SK-N-SH treated with all-trans-retinoic acid at 6 μM for 48 hours (cell line): ENCODE results near the gene DEDD2.

ENCODE experiments used
- ATAC-seq: fragments of 200-7000 bp; cut with Tn5 transposase; 3 replicates; pipeline ENCODE4 v1.9.1; 2020; ENCODE audit warnings: mild to moderate bottlenecking, moderate library complexity
- ARNTL ChIP-seq: fragments of 450-650 bp; formaldehyde crosslinking; IDR thresholded peaks from 2 replicates; pipeline ENCODE4 v1.5.0; 2020; ENCODE audit warnings: low read depth, mild to moderate bottlenecking, moderate library complexity, borderline replicate concordance
- BACH2 ChIP-seq: fragments of 250-450 bp; sonication (Bioruptor Pico); IDR thresholded peaks from 2 replicates; pipeline ENCODE4 v1.9.0; 2021; ENCODE audit warnings: mild to moderate bottlenecking, borderline replicate concordance
- ESRRG ChIP-seq: fragments of 250-450 bp; sonication (Bioruptor Pico); IDR thresholded peaks from 2 replicates; pipeline ENCODE4 v1.6.1; 2021; ENCODE audit warnings: mild to moderate bottlenecking
- ISL1 ChIP-seq: fragments of 250-450 bp; sonication (Bioruptor Pico); IDR thresholded peaks from 2 replicates; pipeline ENCODE4 v2.1.2; 2022; ENCODE audit warnings: mild to moderate bottlenecking, moderate library complexity
- OSR1 ChIP-seq: fragments of 250-450 bp; sonication (Bioruptor Pico); IDR thresholded peaks from 2 replicates; pipeline ENCODE4 v1.8.0; 2022; ENCODE audit warnings: moderate library complexity, mild to moderate bottlenecking, inconsistent platforms
- PPARA ChIP-seq: fragments of 250-450 bp; sonication (Bioruptor Pico); IDR thresholded peaks from 2 replicates; pipeline ENCODE4 v1.5.0; 2020; ENCODE audit warnings: mild to moderate bottlenecking, borderline replicate concordance
- SNAI2 ChIP-seq: fragments of 250-450 bp; sonication (Bioruptor Pico); IDR thresholded peaks from 2 replicates; pipeline ENCODE4 v1.5.0; 2020; ENCODE audit warnings: mild to moderate bottlenecking, moderate library complexity
- TCF4 ChIP-seq: fragments of 250-450 bp; sonication (Bioruptor Pico); IDR thresholded peaks from 2 replicates; pipeline ENCODE4 v1.8.0; 2021; ENCODE audit warnings: mild to moderate bottlenecking, moderate library complexity, borderline replicate concordance
- TOX ChIP-seq: fragments of 250-450 bp; sonication (Bioruptor Pico); IDR thresholded peaks from 2 replicates; pipeline ENCODE4 v1.8.0; 2021; ENCODE audit warnings: mild to moderate bottlenecking, moderate library complexity, borderline replicate concordance
- ZC3H10 ChIP-seq: fragments of 250-450 bp; sonication (Bioruptor Pico); IDR thresholded peaks from 2 replicates; pipeline ENCODE4 v1.5.1; 2021; ENCODE audit warnings: mild to moderate bottlenecking, moderate library complexity
- ZFP3 ChIP-seq: fragments of 250-450 bp; sonication (Bioruptor Pico); IDR thresholded peaks from 2 replicates; pipeline ENCODE4 v1.5.0; 2020; ENCODE audit warnings: mild to moderate bottlenecking, moderate library complexity
- ZFP30 ChIP-seq: fragments of 450-650 bp; formaldehyde crosslinking; IDR thresholded peaks from 2 replicates; pipeline ENCODE4 v1.5.0; 2022; ENCODE audit warnings: mild to moderate bottlenecking, moderate library complexity
- ZNF70 ChIP-seq: fragments of 450-650 bp; formaldehyde crosslinking; IDR thresholded peaks from 2 replicates; pipeline ENCODE4 v1.5.0; 2020; ENCODE audit warnings: mild to moderate bottlenecking, moderate library complexity
- ZNF8 ChIP-seq: fragments of 450-650 bp; formaldehyde crosslinking; IDR thresholded peaks from 2 replicates; pipeline ENCODE4 v1.5.0; 2020; ENCODE audit warnings: mild to moderate bottlenecking, moderate library complexity
- TF ChIP-seq, protein P1 (sequence below): fragments of 250-450 bp; sonication (Bioruptor Pico); IDR thresholded peaks from 2 replicates; pipeline ENCODE4 v1.5.0; 2020; ENCODE audit warnings: mild to moderate bottlenecking, moderate library complexity
- TF ChIP-seq, protein P2 (sequence below): fragments of 250-450 bp; sonication (Bioruptor Pico); IDR thresholded peaks from 2 replicates; pipeline ENCODE4 v1.5.1; 2020; ENCODE audit warnings: low read depth, mild to moderate bottlenecking, moderate library complexity
- TF ChIP-seq, protein P3 (sequence below): fragments of 250-450 bp; sonication (Bioruptor Pico); IDR thresholded peaks from 2 replicates; pipeline ENCODE4 v1.5.1; 2021; ENCODE audit warnings: mild to moderate bottlenecking, moderate library complexity

DEDD2 gene

DNA sequence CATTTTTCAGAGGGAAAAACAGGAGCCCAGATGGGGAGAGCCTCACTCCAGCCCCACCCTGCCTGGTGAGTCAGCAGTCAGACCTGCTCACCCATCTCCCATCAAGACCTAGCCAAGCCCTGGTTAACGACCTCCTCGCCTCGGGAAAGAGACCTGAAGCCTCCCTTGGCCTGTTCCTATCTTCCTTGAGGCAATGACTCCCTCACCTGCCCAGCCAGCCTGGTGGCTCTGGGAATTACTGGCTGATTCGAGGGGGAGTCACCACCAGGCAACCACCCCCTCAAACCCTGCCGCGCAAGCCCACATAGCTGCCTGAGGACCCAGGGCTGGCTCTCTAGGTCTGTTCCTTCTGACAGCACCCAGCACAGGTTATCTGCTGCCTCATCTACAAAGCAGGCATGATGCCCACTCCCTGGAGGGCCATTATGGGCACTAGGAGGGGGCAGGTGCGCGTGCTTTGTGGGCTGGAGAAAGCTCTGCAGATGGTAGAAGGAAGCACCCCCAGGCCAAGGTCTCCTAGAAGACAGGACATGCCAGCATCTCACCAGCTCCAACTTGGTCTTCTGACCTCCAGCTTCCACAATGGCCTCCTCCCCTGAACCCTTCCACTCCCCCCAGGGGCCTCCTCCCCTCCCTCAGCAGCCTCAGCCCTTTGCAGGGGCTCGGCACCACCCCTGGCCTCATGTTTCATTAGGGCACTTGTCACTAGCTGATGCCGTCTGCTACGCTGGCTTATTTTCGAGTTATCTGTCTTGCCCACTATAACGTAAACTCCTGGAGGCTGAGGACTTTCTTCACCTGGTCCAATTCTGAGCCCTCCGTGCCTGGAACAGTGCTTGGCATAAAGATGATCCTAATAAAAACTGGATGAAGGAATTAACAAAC is 10.4 kb downstream of the DEDD2 start (continued):
- TF ChIP-seq, protein P1, sequence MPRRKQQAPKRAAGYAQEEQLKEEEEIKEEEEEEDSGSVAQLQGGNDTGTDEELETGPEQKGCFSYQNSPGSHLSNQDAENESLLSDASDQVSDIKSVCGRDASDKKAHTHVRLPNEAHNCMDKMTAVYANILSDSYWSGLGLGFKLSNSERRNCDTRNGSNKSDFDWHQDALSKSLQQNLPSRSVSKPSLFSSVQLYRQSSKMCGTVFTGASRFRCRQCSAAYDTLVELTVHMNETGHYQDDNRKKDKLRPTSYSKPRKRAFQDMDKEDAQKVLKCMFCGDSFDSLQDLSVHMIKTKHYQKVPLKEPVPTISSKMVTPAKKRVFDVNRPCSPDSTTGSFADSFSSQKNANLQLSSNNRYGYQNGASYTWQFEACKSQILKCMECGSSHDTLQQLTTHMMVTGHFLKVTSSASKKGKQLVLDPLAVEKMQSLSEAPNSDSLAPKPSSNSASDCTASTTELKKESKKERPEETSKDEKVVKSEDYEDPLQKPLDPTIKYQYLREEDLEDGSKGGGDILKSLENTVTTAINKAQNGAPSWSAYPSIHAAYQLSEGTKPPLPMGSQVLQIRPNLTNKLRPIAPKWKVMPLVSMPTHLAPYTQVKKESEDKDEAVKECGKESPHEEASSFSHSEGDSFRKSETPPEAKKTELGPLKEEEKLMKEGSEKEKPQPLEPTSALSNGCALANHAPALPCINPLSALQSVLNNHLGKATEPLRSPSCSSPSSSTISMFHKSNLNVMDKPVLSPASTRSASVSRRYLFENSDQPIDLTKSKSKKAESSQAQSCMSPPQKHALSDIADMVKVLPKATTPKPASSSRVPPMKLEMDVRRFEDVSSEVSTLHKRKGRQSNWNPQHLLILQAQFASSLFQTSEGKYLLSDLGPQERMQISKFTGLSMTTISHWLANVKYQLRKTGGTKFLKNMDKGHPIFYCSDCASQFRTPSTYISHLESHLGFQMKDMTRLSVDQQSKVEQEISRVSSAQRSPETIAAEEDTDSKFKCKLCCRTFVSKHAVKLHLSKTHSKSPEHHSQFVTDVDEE (CRISPR knock-in tag): no peak
- TF ChIP-seq TOX (CRISPR knock-in tag): no peak
- no peak for TF ChIP-seq OSR1 (CRISPR knock-in tag)
- TF ChIP-seq, protein P2, sequence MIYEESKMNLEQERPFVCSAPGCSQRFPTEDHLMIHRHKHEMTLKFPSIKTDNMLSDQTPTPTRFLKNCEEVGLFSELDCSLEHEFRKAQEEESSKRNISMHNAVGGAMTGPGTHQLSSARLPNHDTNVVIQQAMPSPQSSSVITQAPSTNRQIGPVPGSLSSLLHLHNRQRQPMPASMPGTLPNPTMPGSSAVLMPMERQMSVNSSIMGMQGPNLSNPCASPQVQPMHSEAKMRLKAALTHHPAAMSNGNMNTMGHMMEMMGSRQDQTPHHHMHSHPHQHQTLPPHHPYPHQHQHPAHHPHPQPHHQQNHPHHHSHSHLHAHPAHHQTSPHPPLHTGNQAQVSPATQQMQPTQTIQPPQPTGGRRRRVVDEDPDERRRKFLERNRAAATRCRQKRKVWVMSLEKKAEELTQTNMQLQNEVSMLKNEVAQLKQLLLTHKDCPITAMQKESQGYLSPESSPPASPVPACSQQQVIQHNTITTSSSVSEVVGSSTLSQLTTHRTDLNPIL (CRISPR knock-in tag): no peak
- TF ChIP-seq ZFP30: no peak

- ATAC-seq: no peak
- TF ChIP-seq ZNF8 (CRISPR knock-in tag) (no peak), ZFP3 (CRISPR knock-in tag) (no peak), ZC3H10 (CRISPR knock-in tag) (no peak), OSR1 (CRISPR knock-in tag) (no peak), ISL1 (CRISPR knock-in tag) (no peak), BACH2 (CRISPR knock-in tag) (no peak)
- TF ChIP-seq, protein P1 (CRISPR knock-in tag): no peak
- TF ChIP-seq, protein P3, sequence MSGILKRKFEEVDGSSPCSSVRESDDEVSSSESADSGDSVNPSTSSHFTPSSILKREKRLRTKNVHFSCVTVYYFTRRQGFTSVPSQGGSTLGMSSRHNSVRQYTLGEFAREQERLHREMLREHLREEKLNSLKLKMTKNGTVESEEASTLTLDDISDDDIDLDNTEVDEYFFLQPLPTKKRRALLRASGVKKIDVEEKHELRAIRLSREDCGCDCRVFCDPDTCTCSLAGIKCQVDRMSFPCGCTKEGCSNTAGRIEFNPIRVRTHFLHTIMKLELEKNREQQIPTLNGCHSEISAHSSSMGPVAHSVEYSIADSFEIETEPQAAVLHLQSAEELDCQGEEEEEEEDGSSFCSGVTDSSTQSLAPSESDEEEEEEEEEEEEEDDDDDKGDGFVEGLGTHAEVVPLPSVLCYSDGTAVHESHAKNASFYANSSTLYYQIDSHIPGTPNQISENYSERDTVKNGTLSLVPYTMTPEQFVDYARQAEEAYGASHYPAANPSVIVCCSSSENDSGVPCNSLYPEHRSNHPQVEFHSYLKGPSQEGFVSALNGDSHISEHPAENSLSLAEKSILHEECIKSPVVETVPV: no peak
Observed at GRCh38 chr19:42204664-42205063, 12.8 kb downstream of the DEDD2 start.

DNA sequence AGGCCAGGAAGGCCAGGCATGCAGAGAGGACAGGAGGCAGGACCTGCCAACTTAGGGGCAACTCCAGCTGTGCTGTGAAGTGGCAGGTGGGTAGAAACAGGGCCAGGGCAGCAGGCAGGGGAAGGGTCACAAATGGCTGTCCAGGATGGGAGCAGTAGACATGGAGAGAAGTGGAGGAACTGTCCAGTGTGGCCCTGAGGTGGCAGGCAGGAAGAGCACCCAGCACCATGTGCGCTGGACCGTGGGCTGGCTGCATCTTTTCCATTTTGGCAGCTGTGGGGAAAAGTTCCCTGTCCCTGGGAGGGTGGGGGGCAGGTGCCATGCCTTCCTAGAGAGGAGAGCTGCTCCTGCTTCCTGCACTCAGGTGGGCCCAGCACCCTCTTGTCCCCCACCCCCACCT is 13.8 kb downstream of the DEDD2 start:
- ATAC-seq: no peak
- TF ChIP-seq ZC3H10 (CRISPR knock-in tag) (no peak), PPARA (no peak), ZNF70 (no peak), SNAI2 (no peak), OSR1 (CRISPR knock-in tag) (no peak), ARNTL (CRISPR knock-in tag) (no peak), ESRRG (CRISPR knock-in tag) (no peak), ISL1 (CRISPR knock-in tag) (no peak), TCF4 (CRISPR knock-in tag) (no peak)
- TF ChIP-seq, protein P1 (CRISPR knock-in tag): no peak
- TF ChIP-seq, protein P2 (CRISPR knock-in tag): no peak
